ENCODE results near the gene DYRK1B.
"Not testable (repeated sequence)": the region's sequence is repeated elsewhere in the genome, so short reads cannot be mapped to it uniquely, and the experiment has no call there.

DYRK1B gene

GRCh38 chr19:39814595-39814994 lies 19.4 kb downstream of the DYRK1B start:
- no peak overlapping the region for H3K4me3 ChIP-seq (ENCODE audit: low read length in 2 of 2)
- no peaks in the 10 kb centered on the region for H3K4me1 ChIP-seq (ENCODE audit: control insufficient read depth in 2 of 2, insufficient read depth in 2 of 2, low read length in 2 of 2)
- H3K27me3 ChIP-seq (ENCODE audit: control insufficient read depth in 2 of 2, insufficient read depth in 2 of 2, low read length in 2 of 2): no peaks in the 10 kb centered on the region

GRCh38 chr19:39814111-39814510 lies 19.9 kb downstream of the DYRK1B start:
- H3K4me1 ChIP-seq (ENCODE audit: control insufficient read depth in 2 of 2, insufficient read depth in 2 of 2, low read length in 2 of 2); H3K36me3 ChIP-seq (ENCODE audit: control insufficient read depth in 2 of 2, insufficient read depth in 2 of 2, low read length in 2 of 2); H3K4me3 ChIP-seq (ENCODE audit: low read length in 2 of 2); H3K27me3 ChIP-seq (ENCODE audit: control insufficient read depth in 2 of 2, insufficient read depth in 2 of 2, low read length in 2 of 2); H3K27ac ChIP-seq (ENCODE audit: low read depth in 2 of 2, low read length in 2 of 2); H3K9me3 ChIP-seq (ENCODE audit: control insufficient read depth in 2 of 2, low read length in 2 of 2); H3K9ac ChIP-seq (ENCODE audit: low read depth in 1 of 2, low read length in 2 of 2): not testable (repeated sequence)

More at GRCh38 chr19:39814595-39814994, 19.4 kb downstream of the DYRK1B start:
- no peak overlapping the region for H3K9ac ChIP-seq (ENCODE audit: low read depth in 1 of 2, low read length in 2 of 2)
- H3K36me3 ChIP-seq (ENCODE audit: control insufficient read depth in 2 of 2, insufficient read depth in 2 of 2, low read length in 2 of 2): no peaks in the 10 kb centered on the region
- no peaks in the 10 kb centered on the region for H3K9me3 ChIP-seq (ENCODE audit: control insufficient read depth in 2 of 2, low read length in 2 of 2)
- H3K27ac ChIP-seq (ENCODE audit: low read depth in 2 of 2, low read length in 2 of 2): no peak overlapping the region

GRCh38 chr19:39813264-39813993 lies 20.5 kb downstream of the DYRK1B start:
- H3K9me3 ChIP-seq (ENCODE audit: control insufficient read depth in 2 of 2, low read length in 2 of 2): no peaks in the 10 kb centered on the region
- H3K36me3 ChIP-seq (ENCODE audit: control insufficient read depth in 2 of 2, insufficient read depth in 2 of 2, low read length in 2 of 2): no peaks in the 10 kb centered on the region
- no peaks in the 10 kb centered on the region for H3K4me1 ChIP-seq (ENCODE audit: control insufficient read depth in 2 of 2, insufficient read depth in 2 of 2, low read length in 2 of 2)
- H3K4me3 ChIP-seq (ENCODE audit: low read length in 2 of 2): no peak overlapping the region
- no peaks in the 10 kb centered on the region for H3K27me3 ChIP-seq (ENCODE audit: control insufficient read depth in 2 of 2, insufficient read depth in 2 of 2, low read length in 2 of 2)
- no peak overlapping the region for H3K27ac ChIP-seq (ENCODE audit: low read depth in 2 of 2, low read length in 2 of 2)
- no peak overlapping the region for H3K9ac ChIP-seq (ENCODE audit: low read depth in 1 of 2, low read length in 2 of 2)

- no peak overlapping the region for H3K9ac ChIP-seq (ENCODE audit: low read depth in 1 of 2, low read length in 2 of 2)
- no peaks in the 10 kb centered on the region for H3K36me3 ChIP-seq (ENCODE audit: control insufficient read depth in 2 of 2, insufficient read depth in 2 of 2, low read length in 2 of 2)
- no peak overlapping the region for H3K4me3 ChIP-seq (ENCODE audit: low read length in 2 of 2)
- H3K27ac ChIP-seq (ENCODE audit: low read depth in 2 of 2, low read length in 2 of 2): no peak overlapping the region
- no peaks in the 10 kb centered on the region for H3K9me3 ChIP-seq (ENCODE audit: control insufficient read depth in 2 of 2, low read length in 2 of 2)
- H3K4me1 ChIP-seq (ENCODE audit: control insufficient read depth in 2 of 2, insufficient read depth in 2 of 2, low read length in 2 of 2): no peaks in the 10 kb centered on the region
- no peaks in the 10 kb centered on the region for H3K27me3 ChIP-seq (ENCODE audit: control insufficient read depth in 2 of 2, insufficient read depth in 2 of 2, low read length in 2 of 2)
Measured at GRCh38 chr19:39811064-39811463, 22.9 kb downstream of the DYRK1B start.

GRCh38 chr19:39810424-39810823 lies 23.5 kb downstream of the DYRK1B start:
- H3K36me3 ChIP-seq (ENCODE audit: control insufficient read depth in 2 of 2, insufficient read depth in 2 of 2, low read length in 2 of 2): no peaks in the 10 kb centered on the region
- no peaks in the 10 kb centered on the region for H3K4me1 ChIP-seq (ENCODE audit: control insufficient read depth in 2 of 2, insufficient read depth in 2 of 2, low read length in 2 of 2)
- no peak overlapping the region for H3K4me3 ChIP-seq (ENCODE audit: low read length in 2 of 2)
- H3K27ac ChIP-seq (ENCODE audit: low read depth in 2 of 2, low read length in 2 of 2): no peak overlapping the region
- H3K9me3 ChIP-seq (ENCODE audit: control insufficient read depth in 2 of 2, low read length in 2 of 2): no peaks in the 10 kb centered on the region
- H3K9ac ChIP-seq (ENCODE audit: low read depth in 1 of 2, low read length in 2 of 2): no peak overlapping the region
- no peaks in the 10 kb centered on the region for H3K27me3 ChIP-seq (ENCODE audit: control insufficient read depth in 2 of 2, insufficient read depth in 2 of 2, low read length in 2 of 2)

- no peaks in the 10 kb centered on the region for H3K4me1 ChIP-seq (ENCODE audit: control insufficient read depth in 2 of 2, insufficient read depth in 2 of 2, low read length in 2 of 2)
- no peak overlapping the region for H3K27ac ChIP-seq (ENCODE audit: low read depth in 2 of 2, low read length in 2 of 2)
- no peaks in the 10 kb centered on the region for H3K36me3 ChIP-seq (ENCODE audit: control insufficient read depth in 2 of 2, insufficient read depth in 2 of 2, low read length in 2 of 2)
- no peaks in the 10 kb centered on the region for H3K27me3 ChIP-seq (ENCODE audit: control insufficient read depth in 2 of 2, insufficient read depth in 2 of 2, low read length in 2 of 2)
- H3K4me3 ChIP-seq (ENCODE audit: low read length in 2 of 2): no peak overlapping the region
- H3K9ac ChIP-seq (ENCODE audit: low read depth in 1 of 2, low read length in 2 of 2): no peak overlapping the region
- no peaks in the 10 kb centered on the region for H3K9me3 ChIP-seq (ENCODE audit: control insufficient read depth in 2 of 2, low read length in 2 of 2)
Measured at GRCh38 chr19:39809368-39809767, 24.6 kb downstream of the DYRK1B start.

GRCh38 chr19:39808688-39809087 lies 25.3 kb downstream of the DYRK1B start:
- H3K27me3 ChIP-seq (ENCODE audit: control insufficient read depth in 2 of 2, insufficient read depth in 2 of 2, low read length in 2 of 2); H3K36me3 ChIP-seq (ENCODE audit: control insufficient read depth in 2 of 2, insufficient read depth in 2 of 2, low read length in 2 of 2); H3K9ac ChIP-seq (ENCODE audit: low read depth in 1 of 2, low read length in 2 of 2); H3K4me3 ChIP-seq (ENCODE audit: low read length in 2 of 2); H3K9me3 ChIP-seq (ENCODE audit: control insufficient read depth in 2 of 2, low read length in 2 of 2); H3K4me1 ChIP-seq (ENCODE audit: control insufficient read depth in 2 of 2, insufficient read depth in 2 of 2, low read length in 2 of 2); H3K27ac ChIP-seq (ENCODE audit: low read depth in 2 of 2, low read length in 2 of 2): not testable (repeated sequence)

GRCh38 chr19:39807846-39808364 lies 26.1 kb downstream of the DYRK1B start:
- Histone ChIP-seq H3K9ac (ENCODE audit: low read depth in 1 of 2, low read length in 2 of 2) (no peak overlapping the region), H3K36me3 (ENCODE audit: control insufficient read depth in 2 of 2, insufficient read depth in 2 of 2, low read length in 2 of 2) (no peaks in the 10 kb centered on the region), H3K4me3 (ENCODE audit: low read length in 2 of 2) (no peak overlapping the region), H3K27me3 (ENCODE audit: control insufficient read depth in 2 of 2, insufficient read depth in 2 of 2, low read length in 2 of 2) (no peaks in the 10 kb centered on the region), H3K27ac (ENCODE audit: low read depth in 2 of 2, low read length in 2 of 2) (no peak overlapping the region), H3K9me3 (ENCODE audit: control insufficient read depth in 2 of 2, low read length in 2 of 2) (no peaks in the 10 kb centered on the region), H3K4me1 (ENCODE audit: control insufficient read depth in 2 of 2, insufficient read depth in 2 of 2, low read length in 2 of 2) (no peaks in the 10 kb centered on the region)

GRCh38 chr19:39805104-39805503 lies 28.9 kb downstream of the DYRK1B start:
- no peak overlapping the region for H3K4me3 ChIP-seq (ENCODE audit: low read length in 2 of 2)
- no peaks in the 10 kb centered on the region for H3K4me1 ChIP-seq (ENCODE audit: control insufficient read depth in 2 of 2, insufficient read depth in 2 of 2, low read length in 2 of 2)
- H3K27ac ChIP-seq (ENCODE audit: low read depth in 2 of 2, low read length in 2 of 2): no peak overlapping the region
- no peak overlapping the region for H3K9ac ChIP-seq (ENCODE audit: low read depth in 1 of 2, low read length in 2 of 2)
- H3K9me3 ChIP-seq (ENCODE audit: control insufficient read depth in 2 of 2, low read length in 2 of 2): no peaks in the 10 kb centered on the region
- H3K36me3 ChIP-seq (ENCODE audit: control insufficient read depth in 2 of 2, insufficient read depth in 2 of 2, low read length in 2 of 2): no peaks in the 10 kb centered on the region
- H3K27me3 ChIP-seq (ENCODE audit: control insufficient read depth in 2 of 2, insufficient read depth in 2 of 2, low read length in 2 of 2): peaks cover 0 to 3% of the 10 kb centered on the region in 2 donors

- no peaks in the 10 kb centered on the region for H3K9me3 ChIP-seq (ENCODE audit: control insufficient read depth in 2 of 2, low read length in 2 of 2)
- H3K27me3 ChIP-seq (ENCODE audit: control insufficient read depth in 2 of 2, insufficient read depth in 2 of 2, low read length in 2 of 2): peaks cover 0 to 3% of the 10 kb centered on the region in 2 donors
- H3K36me3 ChIP-seq (ENCODE audit: control insufficient read depth in 2 of 2, insufficient read depth in 2 of 2, low read length in 2 of 2): no peaks in the 10 kb centered on the region
- H3K27ac ChIP-seq (ENCODE audit: low read depth in 2 of 2, low read length in 2 of 2): no peak overlapping the region
- H3K4me1 ChIP-seq (ENCODE audit: control insufficient read depth in 2 of 2, insufficient read depth in 2 of 2, low read length in 2 of 2): no peaks in the 10 kb centered on the region
- H3K9ac ChIP-seq (ENCODE audit: low read depth in 1 of 2, low read length in 2 of 2): no peak overlapping the region
- H3K4me3 ChIP-seq (ENCODE audit: low read length in 2 of 2): no peak overlapping the region
Measured at GRCh38 chr19:39802958-39803357, 31.0 kb downstream of the DYRK1B start.

Data from mucosa of rectum (tissue), 2 donors.